ENCODE measurements around the gene MRPL19.
"Not testable (repeated sequence)": the region's sequence is repeated elsewhere in the genome, so short reads cannot be mapped to it uniquely, and the experiment has no call there.

Gene MRPL19

GRCh38 chr2:75656563-75656962, 10.0 kb downstream of the MRPL19 start:
- DNase-seq (ENCODE audit: low spot score) = no peak
- no peak for TF ChIP-seq CTCF (IDR thresholded peaks at IDR 0.05)
- Histone ChIP-seq H3K27ac (no peak overlapping the region), H3K4me3 (no peak overlapping the region)

DNA sequence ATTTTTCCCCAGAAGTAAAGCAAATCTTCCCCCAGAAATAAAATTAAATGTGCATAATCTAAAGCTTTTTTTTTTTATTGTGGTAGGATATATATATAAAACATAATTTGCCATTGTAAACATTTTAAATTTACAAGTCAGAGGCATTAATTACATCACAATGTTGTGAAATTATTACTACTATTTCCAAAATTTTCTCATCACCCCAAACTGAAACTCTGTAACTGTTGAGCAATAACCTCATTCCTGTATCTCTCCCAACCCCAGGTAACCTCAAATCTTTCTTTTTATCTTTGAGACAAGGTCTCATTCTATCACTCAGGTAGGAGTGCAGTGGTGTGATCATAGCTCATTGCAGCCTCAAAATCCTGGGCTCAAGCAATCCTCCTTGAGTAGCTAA, 11.2 kb downstream of the MRPL19 start:
- no peak for DNase-seq (ENCODE audit: low spot score)
- TF ChIP-seq CTCF (IDR thresholded peaks at IDR 0.05) = no peak
- Histone ChIP-seq H3K27ac (no peak overlapping the region), H3K4me3 (no peak overlapping the region)

GRCh38 chr2:75666911-75667310, 20.3 kb downstream of the MRPL19 start:
- H3K27ac ChIP-seq = no peak overlapping the region
- DNase-seq (ENCODE audit: low spot score) = no peak

DNA sequence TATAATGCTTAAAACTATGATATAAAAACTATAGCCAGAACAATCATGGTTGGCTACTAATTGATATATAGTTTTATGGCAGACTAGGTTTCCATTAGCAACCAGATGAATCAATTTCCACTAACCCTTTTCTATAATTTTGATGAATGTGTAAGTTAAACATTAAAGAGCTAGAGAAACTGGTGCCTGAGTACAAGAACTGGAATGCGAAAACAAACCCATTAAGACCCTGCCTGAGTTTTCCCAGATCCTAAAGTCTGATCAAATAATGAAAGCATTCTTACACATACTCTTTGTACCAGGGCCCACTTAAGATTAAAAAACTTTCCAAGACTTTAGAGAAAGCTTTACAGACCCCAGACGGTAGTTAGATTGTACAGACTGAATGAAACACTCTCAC, 21.3 kb downstream of the MRPL19 start:
- DNase-seq (ENCODE audit: low spot score) = no peak
- no peak overlapping the region for H3K27ac ChIP-seq
- H3K4me3 ChIP-seq = no peak overlapping the region
- TF ChIP-seq CTCF (IDR thresholded peaks at IDR 0.05) = no peak

More at GRCh38 chr2:75666911-75667310, 20.3 kb downstream of the MRPL19 start:
- no peak for TF ChIP-seq CTCF (IDR thresholded peaks at IDR 0.05)
- no peak overlapping the region for H3K4me3 ChIP-seq

DNA sequence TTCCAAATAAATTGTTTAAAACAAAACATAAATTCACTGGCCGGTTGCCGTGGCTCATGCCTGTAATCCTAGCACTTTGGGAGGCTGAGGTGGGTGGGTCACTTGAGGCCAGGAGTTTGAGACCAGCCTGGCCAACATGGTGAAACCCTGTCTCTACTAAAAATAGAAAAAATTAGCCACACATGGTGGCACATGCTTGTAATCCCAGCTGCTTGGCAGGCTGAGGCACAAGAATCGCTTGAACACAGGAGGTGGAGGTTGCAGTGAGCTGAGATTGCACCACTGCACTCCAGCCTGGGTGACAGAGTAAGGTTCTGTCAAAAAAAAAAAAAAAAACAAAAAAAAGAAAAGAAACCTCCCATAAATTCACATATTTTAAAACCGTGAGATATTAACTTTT, 28.8 kb downstream of the MRPL19 start:
- not testable (repeated sequence) for DNase-seq (ENCODE audit: low spot score); H3K27ac ChIP-seq; H3K4me3 ChIP-seq

- Histone ChIP-seq H3K4me3 (no peak overlapping the region), H3K27ac (no peak overlapping the region)
- TF ChIP-seq CTCF (IDR thresholded peaks at IDR 0.05) = no peak
- no peak for DNase-seq (ENCODE audit: low spot score)
These were observed 29.3 kb downstream of the MRPL19 start for GRCh38 chr2:75675908-75676307.

DNA sequence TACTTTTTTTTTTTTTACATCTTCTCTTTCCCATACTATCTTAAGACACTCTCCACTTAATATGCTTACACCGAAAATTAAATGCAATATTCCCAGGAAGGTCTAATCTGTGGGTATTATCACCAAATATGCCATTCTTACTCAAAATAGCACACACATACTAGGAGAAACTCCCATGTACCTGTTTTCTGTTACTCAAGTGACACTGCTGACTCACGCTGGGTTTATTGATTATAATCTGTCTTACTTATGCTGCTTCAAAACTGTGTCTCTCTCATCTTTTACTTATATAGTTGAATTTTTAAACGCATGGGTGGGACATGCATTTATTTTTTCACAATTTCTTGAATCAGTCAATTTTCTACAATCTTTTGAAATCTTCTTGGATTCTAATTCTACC, 29.9 kb downstream of the MRPL19 start:
- no peak overlapping the region for H3K4me3 ChIP-seq
- TF ChIP-seq CTCF (IDR thresholded peaks at IDR 0.05) = no peak
- no peak overlapping the region for H3K27ac ChIP-seq
- DNase-seq (ENCODE audit: low spot score) = no peak

DNA sequence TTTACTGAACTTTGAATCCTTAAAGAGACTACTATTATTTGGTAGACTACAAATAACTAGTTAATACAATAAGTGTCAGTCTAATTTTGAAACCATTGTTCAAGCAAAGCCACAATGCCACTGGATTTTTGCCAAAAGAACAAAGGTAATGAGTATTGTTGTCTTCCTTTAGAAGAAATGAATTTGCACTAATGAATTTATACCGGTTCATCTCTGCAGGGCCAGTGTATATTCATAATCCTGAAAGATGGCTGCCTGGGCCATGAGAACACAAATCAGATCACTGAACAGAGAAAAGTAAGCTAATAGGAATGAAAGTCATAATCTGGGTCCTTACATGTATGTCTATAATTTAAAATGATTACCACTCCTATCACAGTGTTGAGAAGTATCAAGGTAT, 33.0 kb downstream of the MRPL19 start:
- no peak for TF ChIP-seq CTCF (IDR thresholded peaks at IDR 0.05)
- Histone ChIP-seq H3K4me3 (no peak overlapping the region), H3K27ac (no peak overlapping the region)
- no peak for DNase-seq (ENCODE audit: low spot score)

Data from coronary artery (tissue), 2 donors.